ENCODE results near the gene CHAF1A. TPM values are rescaled to one million over a fixed set of nuclear protein-coding genes. Genes with fewer than 3 reads are reported as not detected.

Gene CHAF1A
- total RNA-seq, 1 experiment from 2014 or later = 7.8 TPM

DNA sequence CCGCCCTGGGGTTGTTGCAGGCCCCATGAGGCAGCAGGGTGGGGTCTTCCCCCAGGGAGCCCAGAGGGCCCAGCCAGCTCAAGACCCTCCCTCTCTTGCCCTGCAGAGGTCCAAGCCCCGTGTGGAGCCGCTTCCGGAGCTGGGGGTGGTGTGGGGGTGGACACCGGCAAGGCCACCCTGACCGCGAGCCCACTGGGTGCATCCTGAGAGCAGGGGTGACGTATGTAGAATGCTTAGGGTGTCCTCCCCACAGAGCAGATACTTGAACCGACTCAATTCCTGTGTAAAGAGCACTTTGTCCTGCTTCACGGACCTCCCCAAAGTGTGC lies 40.3 kb downstream of the CHAF1A start:
- H4K20me1 ChIP-seq (ENCODE audit: insufficient read depth, low read depth, low read length) = peaks cover 7% of the 10 kb centered on the region; the same call in 1 of the 2 replicates
- H3K9ac ChIP-seq (ENCODE audit: low read length) = no peak overlapping the region
- no peak overlapping the region for H2AFZ ChIP-seq (ENCODE audit: low read length)
- no peaks in the 10 kb centered on the region for H3K4me1 ChIP-seq (ENCODE audit: low read length)
- H3K4me3 ChIP-seq (ENCODE audit: low read length) = no peak overlapping the region
- peaks cover 21% of the 10 kb centered on the region; the same call in 1 of the 2 replicates for H3K36me3 ChIP-seq (ENCODE audit: insufficient read depth, low read length)
- H3K4me2 ChIP-seq (ENCODE audit: low read depth, low read length, poor library complexity, severe bottlenecking) = no peak overlapping the region
- H3K79me2 ChIP-seq (ENCODE audit: low read length) = peaks cover 6% of the 10 kb centered on the region; the same call in 1 of the 2 replicates
- no peaks in the 10 kb centered on the region for H3K9me3 ChIP-seq (ENCODE audit: low read length)
- DNase-seq = no peak
- no peak overlapping the region for H3K27ac ChIP-seq (ENCODE audit: low read length)
- no peaks in the 10 kb centered on the region for H3K27me3 ChIP-seq (ENCODE audit: low read length)
- no peaks in the 10 kb centered on the region for H3K9me2 ChIP-seq (replicated peaks; ENCODE audit: insufficient read depth, low read length)

DNA sequence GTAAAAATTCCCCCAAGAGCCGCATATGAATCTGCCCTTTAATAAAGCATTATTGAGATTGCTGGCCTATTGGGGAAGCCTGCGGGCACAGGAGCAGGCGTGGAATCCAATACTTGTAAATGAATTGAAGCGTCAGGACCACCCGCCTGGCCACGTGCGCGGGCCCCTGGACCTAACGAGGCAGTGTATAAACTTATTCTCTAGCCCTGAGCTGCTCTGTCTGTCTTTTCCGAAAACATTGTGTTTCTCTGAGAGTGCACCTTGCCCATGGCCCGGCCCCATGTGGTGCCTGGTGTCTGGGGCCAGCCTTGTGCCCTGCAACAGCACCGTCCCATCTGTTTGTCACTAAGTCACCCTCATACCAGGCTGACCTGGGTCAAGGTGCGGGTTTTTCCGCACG lies 40.7 kb downstream of the CHAF1A start:
- no peak for DNase-seq
- Histone ChIP-seq H3K79me2 (ENCODE audit: low read length) (peaks cover 3% of the 10 kb centered on the region; the same call in 1 of the 2 replicates), H4K20me1 (ENCODE audit: insufficient read depth, low read depth, low read length) (peaks cover 4% of the 10 kb centered on the region; the same call in 1 of the 2 replicates), H3K36me3 (ENCODE audit: insufficient read depth, low read length) (peaks cover 19% of the 10 kb centered on the region; the same call in 1 of the 2 replicates), H3K4me1 (ENCODE audit: low read length) (no peaks in the 10 kb centered on the region), H2AFZ (ENCODE audit: low read length) (no peak overlapping the region), H3K27me3 (ENCODE audit: low read length) (no peaks in the 10 kb centered on the region), H3K9ac (ENCODE audit: low read length) (no peak overlapping the region), H3K4me2 (ENCODE audit: low read depth, low read length, poor library complexity, severe bottlenecking) (no peak overlapping the region), H3K9me3 (ENCODE audit: low read length) (no peaks in the 10 kb centered on the region), H3K9me2 (replicated peaks; ENCODE audit: insufficient read depth, low read length) (no peaks in the 10 kb centered on the region), H3K27ac (ENCODE audit: low read length) (no peak overlapping the region), H3K4me3 (ENCODE audit: low read length) (no peak overlapping the region)

DNA sequence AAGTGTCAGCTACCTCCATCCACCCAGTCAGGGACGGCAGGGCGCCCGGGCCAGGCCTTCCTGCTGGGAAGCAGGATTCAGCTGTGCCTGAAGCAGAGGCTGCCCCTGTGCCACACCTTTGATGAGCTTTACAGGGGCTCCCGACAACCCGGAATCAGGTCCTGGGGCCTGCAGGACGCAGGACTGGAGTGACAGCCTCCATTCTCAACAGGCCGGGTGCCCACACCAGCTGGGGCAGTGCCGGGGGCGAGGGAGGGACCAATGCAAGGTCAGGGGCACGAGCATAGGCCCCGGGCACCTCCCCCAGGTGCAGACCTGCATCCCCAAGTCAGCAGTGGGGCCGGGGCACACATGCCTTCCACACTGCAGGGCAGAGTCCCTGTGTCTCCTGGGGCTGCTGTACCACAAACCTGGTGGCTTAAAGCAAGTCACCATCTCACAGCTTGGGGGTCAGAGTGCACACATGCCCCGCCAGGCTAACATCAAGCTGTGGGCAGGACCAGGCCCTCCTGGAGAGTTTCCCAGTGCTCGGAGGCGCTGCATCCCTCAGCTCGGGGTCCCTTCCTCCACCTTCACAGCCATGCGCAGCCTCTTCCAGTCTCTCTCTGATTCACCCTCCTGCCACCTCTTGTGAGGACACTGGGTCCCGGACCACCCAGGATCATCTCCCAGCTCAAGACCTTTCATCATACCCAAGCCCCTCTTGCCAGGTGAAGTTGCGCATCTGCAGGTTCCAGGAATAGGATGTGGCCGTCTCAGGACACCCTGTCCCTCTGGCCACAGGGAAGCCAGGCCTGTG lies 41.7 kb downstream of the CHAF1A start:
- Histone ChIP-seq H3K27me3 (ENCODE audit: low read length) (no peaks in the 10 kb centered on the region), H3K4me2 (ENCODE audit: low read depth, low read length, poor library complexity, severe bottlenecking) (no peak overlapping the region), H4K20me1 (ENCODE audit: insufficient read depth, low read depth, low read length) (peaks cover 3% of the 10 kb centered on the region; the same call in 1 of the 2 replicates), H3K9ac (ENCODE audit: low read length) (no peak overlapping the region), H3K4me1 (ENCODE audit: low read length) (no peaks in the 10 kb centered on the region), H3K4me3 (ENCODE audit: low read length) (no peak overlapping the region), H3K36me3 (ENCODE audit: insufficient read depth, low read length) (peaks cover 19% of the 10 kb centered on the region), H2AFZ (ENCODE audit: low read length) (no peak overlapping the region), H3K9me3 (ENCODE audit: low read length) (no peaks in the 10 kb centered on the region), H3K9me2 (replicated peaks; ENCODE audit: insufficient read depth, low read length) (no peaks in the 10 kb centered on the region), H3K79me2 (ENCODE audit: low read length) (no peaks in the 10 kb centered on the region), H3K27ac (ENCODE audit: low read length) (no peak overlapping the region)
- DNase-seq = no peak

DNA sequence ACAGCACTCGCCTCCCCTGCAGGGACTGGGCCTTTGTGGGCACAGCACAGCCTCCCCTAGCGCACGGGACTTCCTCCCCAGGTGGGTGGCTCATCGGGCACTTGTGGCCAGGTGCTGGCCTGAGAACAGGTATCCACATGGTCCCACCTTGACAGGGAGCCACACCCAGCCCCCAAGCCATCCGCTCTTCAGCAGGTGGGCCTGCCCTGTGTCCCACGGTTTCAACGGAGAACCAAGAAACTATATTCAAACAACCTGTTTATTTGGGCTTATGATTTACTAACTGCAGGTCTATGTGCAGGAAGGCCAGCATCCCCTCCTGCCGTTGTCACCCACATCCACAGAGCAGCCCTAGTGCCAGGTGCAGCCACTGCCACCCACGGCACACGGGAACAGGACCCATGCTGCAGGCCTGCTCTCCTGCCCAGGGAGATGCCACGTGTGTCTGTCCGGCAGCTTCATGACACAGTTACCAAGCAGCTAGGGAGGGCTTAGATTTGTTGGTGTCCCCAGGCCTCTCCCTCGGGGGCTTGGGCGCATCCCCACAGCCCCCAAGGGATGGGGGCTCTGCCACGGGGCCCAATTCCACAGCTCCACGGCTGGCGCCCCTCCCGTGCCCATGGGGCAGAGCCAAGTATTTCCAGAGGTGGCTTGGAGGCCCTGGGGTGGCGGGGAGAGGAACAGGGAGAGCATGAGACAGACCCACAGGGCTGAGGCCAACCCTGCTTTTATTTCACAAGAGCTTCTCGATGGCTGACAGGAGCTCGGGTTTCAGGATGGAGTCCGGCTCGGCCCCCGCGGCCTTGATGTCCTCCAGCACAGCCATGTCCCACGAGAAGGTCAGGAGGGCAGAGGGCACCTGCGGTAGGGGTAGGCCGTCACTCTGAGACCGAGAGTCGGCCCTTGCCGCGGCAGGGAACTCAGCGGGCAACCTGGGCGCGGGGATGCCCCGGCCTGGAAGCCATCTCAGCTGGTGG lies 42.6 kb downstream of the CHAF1A start:
- H3K9ac ChIP-seq (ENCODE audit: low read length) = no peak overlapping the region
- no peak overlapping the region for H2AFZ ChIP-seq (ENCODE audit: low read length)
- H3K9me2 ChIP-seq (replicated peaks; ENCODE audit: insufficient read depth, low read length) = no peaks in the 10 kb centered on the region
- peaks cover 3% of the 10 kb centered on the region; the same call in 1 of the 2 replicates for H4K20me1 ChIP-seq (ENCODE audit: insufficient read depth, low read depth, low read length)
- H3K4me3 ChIP-seq (ENCODE audit: low read length) = no peak overlapping the region
- no peaks in the 10 kb centered on the region for H3K27me3 ChIP-seq (ENCODE audit: low read length)
- DNase-seq = no peak
- no peaks in the 10 kb centered on the region for H3K79me2 ChIP-seq (ENCODE audit: low read length)
- H3K36me3 ChIP-seq (ENCODE audit: insufficient read depth, low read length) = peaks cover 16% of the 10 kb centered on the region
- H3K4me2 ChIP-seq (ENCODE audit: low read depth, low read length, poor library complexity, severe bottlenecking) = no peak overlapping the region
- no peaks in the 10 kb centered on the region for H3K4me1 ChIP-seq (ENCODE audit: low read length)
- H3K9me3 ChIP-seq (ENCODE audit: low read length) = no peaks in the 10 kb centered on the region
- no peak overlapping the region for H3K27ac ChIP-seq (ENCODE audit: low read length)

DNA sequence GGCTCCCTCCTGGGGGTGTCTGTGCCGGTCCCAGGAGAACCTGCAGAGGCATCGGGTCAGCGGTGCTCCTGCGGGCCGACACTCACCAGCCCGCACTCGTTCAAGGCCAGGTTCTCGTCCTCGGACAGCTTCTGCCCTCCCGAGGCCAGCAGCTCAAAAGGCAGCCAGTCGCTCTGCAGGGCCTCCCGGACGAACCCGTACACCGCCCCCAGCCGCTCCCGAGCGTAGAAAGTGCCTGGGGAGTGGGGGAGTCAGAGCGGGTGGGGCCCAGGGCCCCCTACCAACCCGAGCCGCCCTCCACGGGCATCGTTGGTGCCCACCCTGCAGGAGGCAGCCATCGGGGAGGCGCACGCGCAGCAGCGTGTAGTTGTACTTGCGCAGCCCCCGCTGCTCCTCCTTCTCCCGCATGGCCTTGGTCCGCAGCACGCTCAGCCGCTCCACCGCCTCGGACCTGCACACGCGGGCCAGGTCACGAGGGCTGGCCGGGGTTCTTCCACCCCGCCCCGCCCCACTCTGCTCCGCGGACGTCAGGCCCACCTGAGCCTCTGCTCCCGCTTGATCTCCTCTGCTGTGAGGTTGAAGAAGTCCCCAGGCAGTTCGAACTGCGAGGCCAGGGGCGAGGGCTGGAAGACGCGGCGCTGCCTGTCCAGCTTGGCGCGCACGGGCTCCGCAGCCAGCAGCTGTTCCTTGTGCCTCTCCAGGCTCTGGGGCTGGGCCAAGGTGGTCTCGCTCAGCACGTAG lies 43.7 kb downstream of the CHAF1A start:
- no peak for DNase-seq
- Histone ChIP-seq H3K27me3 (ENCODE audit: low read length) (no peaks in the 10 kb centered on the region), H3K27ac (ENCODE audit: low read length) (no peak overlapping the region), H3K4me1 (ENCODE audit: low read length) (no peaks in the 10 kb centered on the region), H3K4me2 (ENCODE audit: low read depth, low read length, poor library complexity, severe bottlenecking) (no peak overlapping the region), H4K20me1 (ENCODE audit: insufficient read depth, low read depth, low read length) (peaks cover 3% of the 10 kb centered on the region; the same call in 1 of the 2 replicates), H3K9me2 (replicated peaks; ENCODE audit: insufficient read depth, low read length) (no peaks in the 10 kb centered on the region), H2AFZ (ENCODE audit: low read length) (no peak overlapping the region), H3K9me3 (ENCODE audit: low read length) (no peaks in the 10 kb centered on the region), H3K36me3 (ENCODE audit: insufficient read depth, low read length) (peaks cover 14% of the 10 kb centered on the region), H3K9ac (ENCODE audit: low read length) (no peak overlapping the region), H3K4me3 (ENCODE audit: low read length) (no peak overlapping the region), H3K79me2 (ENCODE audit: low read length) (no peaks in the 10 kb centered on the region)

DNA sequence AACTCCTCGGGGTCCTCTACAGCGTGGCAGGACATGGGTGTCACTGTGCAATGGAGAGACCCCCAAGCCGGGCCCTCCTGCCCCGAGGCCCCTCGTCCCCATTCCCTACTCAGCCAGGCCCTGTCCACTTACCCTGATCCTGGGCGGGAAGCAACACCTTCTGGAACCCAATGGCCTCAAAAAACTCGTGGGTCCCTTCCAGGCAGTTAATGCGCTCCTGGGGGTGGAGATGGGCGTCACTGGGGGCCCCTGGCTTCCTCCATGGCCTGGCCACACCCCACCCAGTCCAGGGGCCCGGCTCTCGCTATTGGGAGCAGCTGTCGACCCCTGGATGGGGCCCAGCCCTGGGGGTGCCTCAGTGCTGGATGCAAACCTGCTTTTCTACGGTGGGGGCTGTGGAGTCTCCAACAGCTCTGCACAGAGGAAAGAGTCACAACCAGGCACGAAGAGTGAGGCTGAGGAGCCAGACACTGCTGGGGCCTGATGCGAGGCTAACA lies 44.3 kb downstream of the CHAF1A start:
- Histone ChIP-seq H2AFZ (ENCODE audit: low read length) (no peak overlapping the region), H3K27ac (ENCODE audit: low read length) (no peak overlapping the region), H3K9me3 (ENCODE audit: low read length) (no peaks in the 10 kb centered on the region), H3K4me2 (ENCODE audit: low read depth, low read length, poor library complexity, severe bottlenecking) (no peak overlapping the region), H3K4me3 (ENCODE audit: low read length) (no peak overlapping the region), H3K27me3 (ENCODE audit: low read length) (no peaks in the 10 kb centered on the region), H3K4me1 (ENCODE audit: low read length) (no peaks in the 10 kb centered on the region), H3K36me3 (ENCODE audit: insufficient read depth, low read length) (peaks cover 14% of the 10 kb centered on the region), H3K79me2 (ENCODE audit: low read length) (no peaks in the 10 kb centered on the region), H3K9me2 (replicated peaks; ENCODE audit: insufficient read depth, low read length) (no peaks in the 10 kb centered on the region), H3K9ac (ENCODE audit: low read length) (no peak overlapping the region), H4K20me1 (ENCODE audit: insufficient read depth, low read depth, low read length) (peaks cover 3% of the 10 kb centered on the region; the same call in 1 of the 2 replicates)
- DNase-seq = no peak

DNA sequence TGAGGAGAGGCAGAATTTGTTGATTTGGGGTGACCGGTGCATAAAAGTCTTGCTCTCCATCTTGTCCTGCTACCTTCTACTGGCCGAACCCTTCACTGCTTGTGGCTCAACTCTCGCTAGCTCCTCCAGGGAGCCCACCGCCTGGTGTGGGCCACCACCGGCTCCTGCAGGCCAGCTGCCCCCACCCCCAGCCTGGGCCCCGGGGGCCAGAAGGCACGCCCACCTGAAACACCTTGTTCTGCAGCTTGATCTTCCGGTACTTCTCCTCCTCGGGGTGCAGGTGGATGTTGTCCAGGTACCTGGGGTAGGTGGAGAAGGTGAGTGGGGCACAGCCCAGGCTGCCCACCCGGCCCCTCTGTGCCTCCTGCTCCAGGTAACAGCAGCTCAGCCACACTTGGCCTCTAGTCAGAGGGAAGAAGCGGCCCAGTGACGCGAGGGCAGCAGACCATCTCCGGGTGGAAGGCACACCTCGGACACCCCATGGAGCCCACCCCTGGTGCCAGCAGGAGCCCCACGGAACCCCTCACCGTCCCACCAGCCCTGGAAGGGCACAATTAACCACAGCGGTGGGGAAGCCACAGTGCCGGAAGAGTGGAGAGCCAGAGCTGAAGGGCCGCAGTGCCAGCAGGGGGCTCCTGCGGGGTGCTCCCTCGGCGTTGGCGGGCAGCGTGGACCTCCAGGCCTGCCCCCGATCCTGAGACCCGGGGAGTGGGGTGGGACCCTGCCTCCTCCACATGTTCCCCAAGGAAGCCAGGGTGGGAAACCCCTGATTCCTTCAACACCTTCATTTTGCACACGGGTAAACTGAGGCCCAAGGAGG lies 45.1 kb downstream of the CHAF1A start:
- Histone ChIP-seq H3K27me3 (ENCODE audit: low read length) (no peaks in the 10 kb centered on the region), H2AFZ (ENCODE audit: low read length) (no peak overlapping the region), H3K27ac (ENCODE audit: low read length) (no peak overlapping the region), H3K36me3 (ENCODE audit: insufficient read depth, low read length) (peaks cover 14% of the 10 kb centered on the region), H4K20me1 (ENCODE audit: insufficient read depth, low read depth, low read length) (no peaks in the 10 kb centered on the region), H3K4me2 (ENCODE audit: low read depth, low read length, poor library complexity, severe bottlenecking) (no peak overlapping the region), H3K9ac (ENCODE audit: low read length) (no peak overlapping the region), H3K4me1 (ENCODE audit: low read length) (no peaks in the 10 kb centered on the region), H3K9me3 (ENCODE audit: low read length) (no peaks in the 10 kb centered on the region), H3K9me2 (replicated peaks; ENCODE audit: insufficient read depth, low read length) (no peaks in the 10 kb centered on the region), H3K4me3 (ENCODE audit: low read length) (no peak overlapping the region), H3K79me2 (ENCODE audit: low read length) (no peaks in the 10 kb centered on the region)
- no peak for DNase-seq

All from Karpas-422 (cell line).